ENCODE results near the gene GRID2.

- TF ChIP-seq CTCF (IDR thresholded peaks at IDR 0.05) (no peak), POLR2AphosphoS5 (IDR thresholded peaks at IDR 0.05) (no peak), POLR2A (IDR thresholded peaks at IDR 0.05) (no peak)
Measured at GRCh38 chr4:93671093-93671492, 1367.3 kb downstream of the GRID2 start.

Data from upper lobe of left lung (tissue), 4 donors.